Measurements from ENCODE around the gene USP3. TPM values are rescaled to one million over a fixed set of nuclear protein-coding genes. Genes with fewer than 3 reads are reported as not detected.

USP3 gene
- total and polyA plus RNA-seq, 9 of the 15 experiments (the other 6 are each of a cell fraction or from before 2014, with no cell fraction given) = 17.3 to 54.3 (median 34.8) TPM

- Histone ChIP-seq H3K27ac (ENCODE audit: extremely low read depth, low read depth, low read length) (peak overlapping the region; percentile 38; the same call in 1 of the 3 replicates), H2AFZ (ENCODE audit: low read depth, low read length) (no peak overlapping the region), H3K4me3 (no peak overlapping the region), H3K9me3 (replicated peaks; ENCODE audit: control insufficient read depth, insufficient read depth, low read depth, low read length) (no peaks in the 10 kb centered on the region), H3K27me3 (ENCODE audit: control insufficient read depth in 2 of 2, insufficient read depth in 2 of 2, low read length in 2 of 2) (no peaks in the 10 kb centered on the region), H3K4me2 (ENCODE audit: insufficient read depth, low read length) (no peak overlapping the region), H3K9me1 (ENCODE audit: control insufficient read depth, insufficient read depth, low read length) (no peaks in the 10 kb centered on the region), H3K79me2 (ENCODE audit: control insufficient read depth, insufficient read depth, low read length) (no peaks in the 10 kb centered on the region), H4K20me1 (replicated peaks; ENCODE audit: control insufficient read depth, insufficient read depth, low read length) (no peaks in the 10 kb centered on the region), H3K9ac (ENCODE audit: insufficient read depth in 1 of 2, low read depth in 2 of 2, low read length in 2 of 2) (no peak overlapping the region), H3K4me1 (replicated peaks in 1 of 2; ENCODE audit: control insufficient read depth in 2 of 2, insufficient read depth in 2 of 2, low read length in 2 of 2) (peaks cover 0 to 8% of the 10 kb centered on the region in 2 experiments; a peak in 2 of 5 replicates), H3K36me3 (ENCODE audit: control insufficient read depth, insufficient read depth, low read length) (peaks cover 63% of the 10 kb centered on the region)
- in situ Hi-C loops (cut with MboI) = no loop called here
- DNase-seq (ENCODE audit: extremely low read depth in 1 of 4, low spot score in 3 of 4) (no peak), FAIRE-seq (peak; percentile 44), ATAC-seq (peak; percentile 39)
- intact Hi-C loops (cut with micrococcal nuclease) = no loop called here
- WGBS (ENCODE audit: insufficient coverage, low coverage, missing lambda C conversion rate) = 74% methylated on average over 7 of the region's 7 CpGs
- ChIA-PET CTCF (ENCODE audit: low intra/inter-chr PET ratio) (no interaction called here), POLR2A (interaction anchor here (0.5 to 1.2 kb wide), 3 partner anchors 19 to 797 kb away, joined by 3 read pairs; no protein-coding TSS in a partner anchor)
- TF ChIP-seq ARID1B (IDR thresholded peaks at IDR 0.05) = no peak
- no peak for TF ChIP-seq ZNF239 (CRISPR knock-in tag; IDR thresholded peaks at IDR 0.05)
- no TSS peak for BruUV-seq (replicated peaks)
Measured at GRCh38 chr15:63572749-63573464, 68.5 kb downstream of the USP3 start.

GRCh38 chr15:63573533-63573932 is 69.1 kb downstream of the USP3 start:
- peak in 2 of 4 experiments; percentile 33 to 47 for DNase-seq (ENCODE audit: extremely low read depth in 1 of 4, low spot score in 3 of 4)
- peaks cover 63% of the 10 kb centered on the region for H3K36me3 ChIP-seq (ENCODE audit: control insufficient read depth, insufficient read depth, low read length)
- H3K27ac ChIP-seq (ENCODE audit: extremely low read depth, low read depth, low read length) = peak overlapping the region; percentile 38; the same call in 1 of the 3 replicates
- FAIRE-seq = peak; percentile 72
- H3K9me1 ChIP-seq (ENCODE audit: control insufficient read depth, insufficient read depth, low read length) = no peaks in the 10 kb centered on the region
- no peak overlapping the region for H3K4me2 ChIP-seq (ENCODE audit: insufficient read depth, low read length)
- H3K79me2 ChIP-seq (ENCODE audit: control insufficient read depth, insufficient read depth, low read length) = no peaks in the 10 kb centered on the region
- intact Hi-C loops (cut with micrococcal nuclease) = no loop called here
- H4K20me1 ChIP-seq (replicated peaks; ENCODE audit: control insufficient read depth, insufficient read depth, low read length) = no peaks in the 10 kb centered on the region
- no TSS peak for BruUV-seq (replicated peaks)
- peak; percentile 92 for ATAC-seq
- POLR2A ChIA-PET = no interaction called here
- H3K9me3 ChIP-seq (replicated peaks; ENCODE audit: control insufficient read depth, insufficient read depth, low read depth, low read length) = no peaks in the 10 kb centered on the region
- peaks cover 0 to 8% of the 10 kb centered on the region in 2 experiments; a peak in 2 of 5 replicates for H3K4me1 ChIP-seq (replicated peaks in 1 of 2; ENCODE audit: control insufficient read depth in 2 of 2, insufficient read depth in 2 of 2, low read length in 2 of 2)
- no peaks in the 10 kb centered on the region for H3K27me3 ChIP-seq (ENCODE audit: control insufficient read depth in 2 of 2, insufficient read depth in 2 of 2, low read length in 2 of 2)
- no peak overlapping the region for H3K9ac ChIP-seq (ENCODE audit: insufficient read depth in 1 of 2, low read depth in 2 of 2, low read length in 2 of 2)
- no peak overlapping the region for H3K4me3 ChIP-seq
- CTCF ChIA-PET (ENCODE audit: low intra/inter-chr PET ratio) = no interaction called here
- in situ Hi-C loops (cut with MboI) = no loop called here
- H2AFZ ChIP-seq (ENCODE audit: low read depth, low read length) = no peak overlapping the region
- TF ChIP-seq MGA (IDR thresholded peaks at IDR 0.05) = peak; percentile 31; the same call in 1 of the 2 replicates

Data from K562 (cell line).